Adrenal gland (tissue), 12 donors: ENCODE measurements around the gene RPTOR. TPM values are rescaled to one million over a fixed set of nuclear protein-coding genes. Genes with fewer than 3 reads are reported as not detected.

ENCODE experiments used
- DNase-seq, 7 donors: peaks; one replicate each; pipeline ENCODE4 v3.0.0-alpha.2; 2019 to 2020
- H3K27ac ChIP-seq, 5 donors: fragments of 200-600 bp; sonication (generic) in 4 of 5; 1 replicate in 3 of 5; 2 replicates in 2 of 5; pipeline versions ENCODE4 v1.5.1 to v1.8.0; 2016 to 2020; ENCODE audit warnings: mild to moderate bottlenecking in 1 of 5
- H3K27me3 ChIP-seq: fragments of 200-600 bp; 2 replicates; pipeline ENCODE4 v1.8.0; 2021
- H3K36me3 ChIP-seq, 2 donors: fragments of 200-600 bp; replicated peaks in 1 of 2; 1 replicate in 1 of 2; 2 replicates in 1 of 2; pipeline versions ENCODE4 v1.5.1 to v1.8.0; 2018 to 2022
- H3K4me1 ChIP-seq, 2 donors: fragments of 200-600 bp; replicated peaks in 1 of 2; 1 replicate in 1 of 2; 2 replicates in 1 of 2; pipeline versions ENCODE4 v1.5.1 to v1.8.0; 2018 to 2021
- H3K4me3 ChIP-seq, 4 donors: fragments of 200-600 bp; sonication (generic) in 3 of 4; one replicate each; pipeline ENCODE4 v1.5.1; 2016 to 2018
- H3K9me3 ChIP-seq, 3 donors: fragments of 200-600 bp; sonication (generic) in 1 of 3; replicated peaks in 1 of 3; 1 replicate in 2 of 3; 2 replicates in 1 of 3; pipeline versions ENCODE4 v1.5.1 to v1.8.0; 2016 to 2021
- POLR2A ChIP-seq, 2 donors: fragments of 450-650 bp; IDR thresholded peaks; one replicate each; pipeline ENCODE4 v1.6.1; 2017; ENCODE audit warnings: antibody characterized with exemption in 2 of 2, mild to moderate bottlenecking in 2 of 2, moderate library complexity in 1 of 2
- WGBS, 4 donors: extraction: QIAGEN DNeasy Blood & Tissue Kit in 2 of 4; methylation state at CpG; one replicate each; pipeline versions ENCODE4 v1.1.5 to v1.1.7; 2013 to 2017; 5-methylcytosine and 5-hydroxymethylcytosine counted together
- intact Hi-C, 2 donors: fragments of 100-400 bp; cut with DNase I; formaldehyde crosslinking; loops; one replicate each; pipeline versions ENCODE4 v1.14.1 to v1.15.0; 2022 to 2023
- polyA plus RNA-seq, 3 donors: library from polyadenylated mRNA; stranded (reverse); fragments of 200-250 nt in 2 of 3; fragments of 350-450 nt in 1 of 3; fragmentation: Illumina TruSeq in 1 of 3; extraction: RNeasy Lipid Tissue Mini Kit (QIAGEN cat#74804) in 1 of 3; gene quantifications; one replicate each; pipeline ENCODE4 v1.2.3, GENCODE V29; 2013 to 2014
- total RNA-seq, 9 donors: library from RNA; depleted of rRNA in 4 of 9; stranded (reverse); fragments of >200 nt in 4 of 9; fragments of 120-200 nt in 1 of 9; fragmentation: NEBNext Ultra II Directional in 1 of 9; extraction: Animal tissue kit (Norgen Biotek cat#: 25700) in 1 of 9; gene quantifications; one replicate each; pipeline versions ENCODE4 v1.1.0 to v1.2.4, GENCODE V29; 2013 to 2023
- TF ChIP-seq, protein P1 (sequence below), 6 experiments: fragments of 450-650 bp in 4 of 6; fragments of 200-600 bp in 2 of 6; sonication (generic) in 1 of 6; IDR thresholded peaks; 1 replicate in 5 of 6; 2 replicates in 1 of 6; pipeline versions ENCODE4 v1.5.1 to v1.8.0; 2016 to 2021; ENCODE audit warnings: antibody characterized with exemption in 6 of 6, mild to moderate bottlenecking in 2 of 6, moderate library complexity in 1 of 6
- donor health status: healthy with polysubstance abuse.
- donor health status: Bipolar disorder and iron deficiency.
- donor health status: DM: yes; HTN: yes; CAD: no.
- donor health status: DM: no; HTN: no; CAD: no.
- donor health status: DM: no; HTN: no; CAD: no.
- donor health status: DM: yes; HTN: yes; CAD: no.

The RPTOR gene
- total and polyA plus RNA-seq, 12 donors: 9.7 to 53.3 (median 29.7) TPM

DNA sequence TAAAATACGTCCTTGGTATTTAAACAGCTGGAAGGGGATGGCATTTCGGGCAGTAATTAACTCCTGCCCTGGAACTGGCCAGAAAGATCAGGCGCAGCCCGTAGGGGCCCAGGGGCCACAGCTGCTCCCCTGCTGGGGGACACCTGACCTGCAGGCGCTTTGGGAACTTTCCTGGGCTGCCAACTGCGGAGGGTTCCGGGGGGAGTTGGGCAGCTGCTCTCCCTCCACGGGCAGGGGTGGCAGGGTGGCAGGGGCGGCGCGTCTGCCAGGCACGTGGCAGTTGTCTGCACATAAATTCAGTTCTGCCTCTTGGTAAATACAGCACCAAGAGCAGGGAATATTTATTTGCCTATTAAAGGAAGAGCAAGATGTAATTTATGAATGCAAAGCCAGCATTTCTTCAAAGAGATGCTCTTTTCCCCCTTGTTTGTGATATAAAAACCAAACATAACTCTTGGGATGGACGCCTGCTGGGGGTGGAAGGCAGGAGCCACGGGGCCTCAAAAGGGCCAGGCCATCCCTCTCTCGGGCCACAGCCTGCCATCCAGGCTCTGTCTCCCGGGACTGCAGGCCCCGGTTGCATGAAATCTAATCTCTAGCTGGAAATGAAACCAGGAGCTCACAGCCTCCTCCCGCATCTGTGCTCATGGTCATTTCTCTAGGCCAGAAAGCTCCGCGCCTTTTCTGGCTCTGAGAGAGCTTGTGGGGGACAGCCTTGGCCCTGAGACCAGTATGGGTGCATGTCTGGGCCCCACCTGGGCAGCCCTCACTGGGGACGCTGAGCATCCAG, 417.1 kb downstream of the RPTOR start:
- H3K36me3 ChIP-seq: no peaks in the 10 kb centered on the region
- H3K4me1 ChIP-seq: peaks cover 3 to 17% of the 10 kb centered on the region in 2 donors
- intact Hi-C loops: no loop called here
- 77 to 92% (median 81%) methylated on average over 7 to 21 of the region's 21 CpGs for WGBS, 4 donors
- TF ChIP-seq, protein P1, sequence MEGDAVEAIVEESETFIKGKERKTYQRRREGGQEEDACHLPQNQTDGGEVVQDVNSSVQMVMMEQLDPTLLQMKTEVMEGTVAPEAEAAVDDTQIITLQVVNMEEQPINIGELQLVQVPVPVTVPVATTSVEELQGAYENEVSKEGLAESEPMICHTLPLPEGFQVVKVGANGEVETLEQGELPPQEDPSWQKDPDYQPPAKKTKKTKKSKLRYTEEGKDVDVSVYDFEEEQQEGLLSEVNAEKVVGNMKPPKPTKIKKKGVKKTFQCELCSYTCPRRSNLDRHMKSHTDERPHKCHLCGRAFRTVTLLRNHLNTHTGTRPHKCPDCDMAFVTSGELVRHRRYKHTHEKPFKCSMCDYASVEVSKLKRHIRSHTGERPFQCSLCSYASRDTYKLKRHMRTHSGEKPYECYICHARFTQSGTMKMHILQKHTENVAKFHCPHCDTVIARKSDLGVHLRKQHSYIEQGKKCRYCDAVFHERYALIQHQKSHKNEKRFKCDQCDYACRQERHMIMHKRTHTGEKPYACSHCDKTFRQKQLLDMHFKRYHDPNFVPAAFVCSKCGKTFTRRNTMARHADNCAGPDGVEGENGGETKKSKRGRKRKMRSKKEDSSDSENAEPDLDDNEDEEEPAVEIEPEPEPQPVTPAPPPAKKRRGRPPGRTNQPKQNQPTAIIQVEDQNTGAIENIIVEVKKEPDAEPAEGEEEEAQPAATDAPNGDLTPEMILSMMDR (IDR thresholded peaks at IDR 0.05): no peak
- TF ChIP-seq POLR2A (IDR thresholded peaks at IDR 0.05): no peak
- no peak for DNase-seq
- H3K27ac ChIP-seq: peak overlapping the region in 1 of 5 donors; percentile 30
- H3K4me3 ChIP-seq: no peak overlapping the region
- H3K27me3 ChIP-seq: no peaks in the 10 kb centered on the region
- H3K9me3 ChIP-seq: no peaks in the 10 kb centered on the region

DNA sequence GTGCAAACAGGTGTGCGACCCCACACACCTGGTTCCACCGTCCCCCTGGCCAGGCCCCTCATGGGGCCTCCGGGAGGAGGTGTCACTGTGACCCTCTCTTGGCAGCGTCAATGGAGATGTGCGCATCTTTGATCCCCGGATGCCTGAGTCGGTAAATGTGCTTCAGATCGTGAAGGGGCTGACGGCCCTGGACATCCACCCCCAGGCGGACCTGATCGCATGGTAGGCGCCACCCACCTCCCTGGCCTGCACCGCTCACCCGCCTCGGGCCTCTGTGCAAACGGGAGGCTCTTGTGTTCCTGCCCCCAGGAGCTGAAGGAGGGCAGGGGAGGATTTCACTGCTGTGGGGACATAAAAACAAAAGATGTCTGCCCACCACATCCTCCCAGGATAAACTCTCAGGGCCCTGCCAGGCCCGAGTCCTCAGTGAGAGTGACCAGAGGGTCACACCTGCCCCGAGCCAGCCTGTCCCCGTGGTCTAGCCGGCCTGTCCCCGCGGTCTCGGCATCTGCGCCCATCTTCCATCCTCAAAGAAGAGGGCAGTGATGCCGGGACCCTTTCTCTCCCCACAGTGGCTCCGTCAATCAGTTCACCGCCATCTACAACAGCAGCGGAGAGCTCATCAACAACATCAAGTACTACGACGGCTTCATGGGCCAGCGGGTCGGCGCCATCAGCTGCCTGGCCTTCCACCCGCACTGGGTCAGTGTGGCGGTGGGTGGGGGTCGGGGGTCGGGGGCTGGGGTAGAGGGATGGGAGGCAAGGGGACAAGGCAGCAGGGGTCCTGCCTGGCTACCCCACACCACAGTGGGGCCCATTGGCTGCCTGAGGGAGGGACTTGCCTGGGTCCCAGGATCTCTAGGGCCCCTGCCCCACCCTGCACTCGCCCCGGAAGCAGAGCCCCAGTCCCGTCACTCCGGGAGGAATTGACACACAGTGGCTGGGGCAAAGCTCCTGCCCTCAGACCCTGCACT, 418.0 kb downstream of the RPTOR start:
- Histone ChIP-seq H3K27ac (peak overlapping the region in 1 of 5 donors; percentile 30), H3K36me3 (no peaks in the 10 kb centered on the region), H3K27me3 (no peaks in the 10 kb centered on the region), H3K9me3 (no peaks in the 10 kb centered on the region), H3K4me3 (no peak overlapping the region), H3K4me1 (peaks cover 3 to 17% of the 10 kb centered on the region in 2 donors)
- 92 to 98% (median 93%) methylated on average over 21 to 41 of the region's 41 CpGs for WGBS, 4 donors
- intact Hi-C loops: no loop called here
- no peak for TF ChIP-seq POLR2A (IDR thresholded peaks at IDR 0.05)
- TF ChIP-seq, protein P1 (IDR thresholded peaks at IDR 0.05): no peak
- DNase-seq: no peak

DNA sequence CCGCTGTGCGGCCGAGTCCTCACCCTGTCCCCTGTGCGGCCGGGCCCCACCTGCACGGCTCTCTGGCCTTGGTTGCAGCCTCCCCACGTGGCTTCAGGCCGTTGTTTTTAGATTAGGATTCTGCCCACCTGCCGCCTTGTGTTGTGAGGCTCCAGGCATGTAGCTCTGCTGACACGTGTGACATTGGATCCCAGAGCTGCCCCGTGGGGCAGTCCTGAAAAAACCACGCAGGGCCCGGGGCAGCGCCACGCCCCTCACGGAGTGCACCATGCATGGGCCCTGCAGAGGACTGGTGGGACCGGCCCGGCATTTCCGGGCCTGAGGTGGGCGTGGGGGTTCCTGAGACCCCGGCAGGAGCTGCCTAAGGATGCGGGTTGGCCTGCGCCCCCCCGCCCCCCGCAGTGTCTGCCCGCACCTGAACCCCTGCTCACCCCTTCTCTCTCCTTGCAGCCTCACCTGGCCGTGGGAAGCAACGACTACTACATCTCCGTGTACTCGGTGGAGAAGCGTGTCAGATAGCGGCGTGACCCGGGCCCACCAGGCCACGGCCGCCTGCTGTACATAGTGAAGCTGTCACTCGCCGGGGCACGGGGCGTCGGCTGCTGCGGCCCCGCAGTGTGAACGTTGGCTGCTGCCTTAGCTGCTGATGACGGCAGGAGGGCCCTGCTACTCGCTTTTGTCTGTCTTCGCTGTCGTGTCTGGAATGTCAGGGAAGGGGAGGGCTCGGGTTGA, 419.3 kb downstream of the RPTOR start:
- Histone ChIP-seq H3K4me1 (peaks cover 5 to 20% of the 10 kb centered on the region in 2 donors), H3K27me3 (no peaks in the 10 kb centered on the region), H3K4me3 (no peak overlapping the region), H3K36me3 (no peaks in the 10 kb centered on the region), H3K27ac (no peak overlapping the region), H3K9me3 (no peaks in the 10 kb centered on the region)
- DNase-seq: no peak
- intact Hi-C loops: no loop called here
- TF ChIP-seq, protein P1 (IDR thresholded peaks at IDR 0.05): no peak
- TF ChIP-seq POLR2A (IDR thresholded peaks at IDR 0.05): no peak
- WGBS, 4 donors: 88 to 98% (median 93%) methylated on average over 13 to 49 of the region's 49 CpGs

DNA sequence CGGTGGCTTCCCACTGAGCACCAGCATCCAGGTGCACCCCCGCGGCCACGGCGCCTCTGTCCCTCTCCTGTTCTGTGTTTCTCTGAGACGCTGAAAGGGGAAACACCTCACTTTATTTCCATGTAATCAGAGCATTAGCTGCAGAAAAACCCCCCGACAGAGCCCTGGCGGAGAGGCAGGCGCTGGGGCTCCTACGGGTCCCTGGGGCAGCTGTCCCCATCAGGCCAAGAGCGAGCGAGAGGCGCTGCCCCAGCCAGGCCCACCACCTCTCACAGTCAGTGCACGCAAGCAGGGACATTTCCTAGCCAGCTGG, 419.9 kb downstream of the RPTOR start:
- intact Hi-C loops: no loop called here
- Histone ChIP-seq H3K9me3 (no peaks in the 10 kb centered on the region), H3K36me3 (no peaks in the 10 kb centered on the region), H3K27me3 (no peaks in the 10 kb centered on the region), H3K4me1 (peaks cover 10 to 20% of the 10 kb centered on the region in 2 donors), H3K4me3 (no peak overlapping the region), H3K27ac (no peak overlapping the region)
- WGBS, 4 donors: 90 to 95% (median 92%) methylated on average over 9 to 14 of the region's 14 CpGs
- TF ChIP-seq, protein P1 (IDR thresholded peaks at IDR 0.05): no peak
- TF ChIP-seq POLR2A (IDR thresholded peaks at IDR 0.05): no peak
- DNase-seq: no peak
